ENCODE measurements around the gene DYNC1LI2. TPM values are rescaled to one million over a fixed set of nuclear protein-coding genes. Genes with fewer than 3 reads are reported as not detected.

Gene DYNC1LI2
- total RNA-seq, 1 experiment from 2014 or later: 94.2 TPM

DNA sequence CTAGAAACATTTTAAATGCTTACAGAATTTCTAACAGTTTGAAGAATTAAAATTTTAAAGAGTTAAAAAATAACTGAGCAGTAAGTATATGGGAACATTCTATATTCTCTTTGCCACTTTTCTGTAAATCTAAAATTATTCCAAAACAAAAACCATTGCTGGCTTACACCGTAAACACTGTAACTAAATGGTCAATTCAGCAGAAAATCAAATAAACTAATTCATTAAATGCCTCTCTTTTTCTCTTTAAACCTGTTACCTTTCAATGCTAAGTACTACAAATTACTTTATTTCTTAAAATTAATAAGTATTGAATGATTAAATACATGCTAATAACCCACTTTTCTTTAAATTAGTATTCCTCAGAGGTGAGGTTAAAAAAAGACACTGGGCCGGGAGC is 36.0 kb upstream of the DYNC1LI2 start:
- H3T11ph ChIP-seq (ENCODE audit: low read length): no peak overlapping the region
- H4K91ac ChIP-seq (ENCODE audit: insufficient read length, low read depth, low read length): no peak overlapping the region
- no peak overlapping the region for H3K4me2 ChIP-seq (ENCODE audit: insufficient read depth, insufficient read length, low read length)
- no peak overlapping the region for H4K8ac ChIP-seq (replicated peaks; ENCODE audit: insufficient read length, low read depth, low read length)
- TF ChIP-seq, protein P1, sequence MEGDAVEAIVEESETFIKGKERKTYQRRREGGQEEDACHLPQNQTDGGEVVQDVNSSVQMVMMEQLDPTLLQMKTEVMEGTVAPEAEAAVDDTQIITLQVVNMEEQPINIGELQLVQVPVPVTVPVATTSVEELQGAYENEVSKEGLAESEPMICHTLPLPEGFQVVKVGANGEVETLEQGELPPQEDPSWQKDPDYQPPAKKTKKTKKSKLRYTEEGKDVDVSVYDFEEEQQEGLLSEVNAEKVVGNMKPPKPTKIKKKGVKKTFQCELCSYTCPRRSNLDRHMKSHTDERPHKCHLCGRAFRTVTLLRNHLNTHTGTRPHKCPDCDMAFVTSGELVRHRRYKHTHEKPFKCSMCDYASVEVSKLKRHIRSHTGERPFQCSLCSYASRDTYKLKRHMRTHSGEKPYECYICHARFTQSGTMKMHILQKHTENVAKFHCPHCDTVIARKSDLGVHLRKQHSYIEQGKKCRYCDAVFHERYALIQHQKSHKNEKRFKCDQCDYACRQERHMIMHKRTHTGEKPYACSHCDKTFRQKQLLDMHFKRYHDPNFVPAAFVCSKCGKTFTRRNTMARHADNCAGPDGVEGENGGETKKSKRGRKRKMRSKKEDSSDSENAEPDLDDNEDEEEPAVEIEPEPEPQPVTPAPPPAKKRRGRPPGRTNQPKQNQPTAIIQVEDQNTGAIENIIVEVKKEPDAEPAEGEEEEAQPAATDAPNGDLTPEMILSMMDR (conservative IDR thresholded peaks at IDR 0.05): no peak
- H3K79me2 ChIP-seq (ENCODE audit: insufficient read depth, low read length): no peaks in the 10 kb centered on the region
- no peak overlapping the region for H2BK5ac ChIP-seq (ENCODE audit: insufficient read length, low read length)
- H3K23ac ChIP-seq (ENCODE audit: insufficient read length, low read depth, low read length): no peak overlapping the region
- no peak overlapping the region for H3K27ac Mint-ChIP-seq
- H3K14ac ChIP-seq (ENCODE audit: insufficient read depth, low read length): no peak overlapping the region
- no peak overlapping the region for H2BK120ac ChIP-seq (ENCODE audit: low read depth, low read length, poor library complexity, severe bottlenecking)
- no peaks in the 10 kb centered on the region for H3K4me1 Mint-ChIP-seq
- H2BK12ac ChIP-seq (ENCODE audit: insufficient read length, low read depth, low read length): no peak overlapping the region
- H3K4me1 ChIP-seq (ENCODE audit: insufficient read depth, low read length): no peaks in the 10 kb centered on the region
- no peak overlapping the region for H3K18ac ChIP-seq (ENCODE audit: insufficient read length, low read depth, low read length)
- no peaks in the 10 kb centered on the region for H3K9me3 Mint-ChIP-seq
- no peak overlapping the region for H3K4ac ChIP-seq (ENCODE audit: low read depth, low read length)
- no peak overlapping the region for H2AK5ac ChIP-seq (ENCODE audit: insufficient read length, low read length)
- no peak overlapping the region for H4K5ac ChIP-seq (ENCODE audit: insufficient read length, low read depth, low read length)
- H4K20me1 ChIP-seq (ENCODE audit: control insufficient read depth, insufficient read depth, insufficient read length): no peaks in the 10 kb centered on the region
- no peak overlapping the region for H3K27ac ChIP-seq (ENCODE audit: insufficient read length, low read depth, low read length)
- H3K79me1 ChIP-seq (ENCODE audit: insufficient read depth, low read depth, low read length, poor library complexity, severe bottlenecking): no peaks in the 10 kb centered on the region
- no peak overlapping the region for H3K4me3 Mint-ChIP-seq
- no peak overlapping the region for H3K56ac ChIP-seq (ENCODE audit: insufficient read length, low read depth, low read length)
- no peak overlapping the region for H2BK15ac ChIP-seq (ENCODE audit: low read depth, low read length)
- H3K9me3 ChIP-seq (ENCODE audit: control insufficient read depth, low read depth, low read length): no peaks in the 10 kb centered on the region
- WGBS (ENCODE audit: extremely low coverage, insufficient read length, low lambda C conversion rate): no CpG with 5 or more reads among the region's 2 CpGs
- no peak overlapping the region for H2BK20ac ChIP-seq (ENCODE audit: low read depth, low read length, poor library complexity, severe bottlenecking)
- no peak overlapping the region for H2AFZ ChIP-seq (ENCODE audit: low read length)
- no peaks in the 10 kb centered on the region for H3K23me2 ChIP-seq (ENCODE audit: insufficient read length, low read depth, low read length, poor library complexity, severe bottlenecking)
- H3K27me3 Mint-ChIP-seq (ENCODE audit: low read depth): no peaks in the 10 kb centered on the region
- no peaks in the 10 kb centered on the region for H3K36me3 Mint-ChIP-seq (ENCODE audit: insufficient read depth in 1 of 3, low read depth in 3 of 3)
- H3K9ac ChIP-seq (ENCODE audit: extremely low read depth, insufficient read length, low read length): no peak overlapping the region
- no peak for DNase-seq
- H3K27me3 ChIP-seq (ENCODE audit: insufficient read depth, low read length): no peaks in the 10 kb centered on the region
